B cell (primary cell): ENCODE results near the gene CAB39L.

Source experiments
- EZH2 ChIP-seq: IDR thresholded peaks from 2 replicates; pipeline ENCODE4 v1.6.1; 2012; ENCODE audit warnings: borderline replicate concordance, low read depth, mild to moderate bottlenecking, moderate library complexity, low read length; ENCODE audit not compliant: insufficient read depth, poor library complexity, severe bottlenecking
- TF ChIP-seq, protein P1 (sequence below): fragments of 200-600 bp; IDR thresholded peaks from one replicate; pipeline ENCODE4 v1.8.0; 2022; ENCODE audit warnings: antibody characterized with exemption, mild to moderate bottlenecking

DNA sequence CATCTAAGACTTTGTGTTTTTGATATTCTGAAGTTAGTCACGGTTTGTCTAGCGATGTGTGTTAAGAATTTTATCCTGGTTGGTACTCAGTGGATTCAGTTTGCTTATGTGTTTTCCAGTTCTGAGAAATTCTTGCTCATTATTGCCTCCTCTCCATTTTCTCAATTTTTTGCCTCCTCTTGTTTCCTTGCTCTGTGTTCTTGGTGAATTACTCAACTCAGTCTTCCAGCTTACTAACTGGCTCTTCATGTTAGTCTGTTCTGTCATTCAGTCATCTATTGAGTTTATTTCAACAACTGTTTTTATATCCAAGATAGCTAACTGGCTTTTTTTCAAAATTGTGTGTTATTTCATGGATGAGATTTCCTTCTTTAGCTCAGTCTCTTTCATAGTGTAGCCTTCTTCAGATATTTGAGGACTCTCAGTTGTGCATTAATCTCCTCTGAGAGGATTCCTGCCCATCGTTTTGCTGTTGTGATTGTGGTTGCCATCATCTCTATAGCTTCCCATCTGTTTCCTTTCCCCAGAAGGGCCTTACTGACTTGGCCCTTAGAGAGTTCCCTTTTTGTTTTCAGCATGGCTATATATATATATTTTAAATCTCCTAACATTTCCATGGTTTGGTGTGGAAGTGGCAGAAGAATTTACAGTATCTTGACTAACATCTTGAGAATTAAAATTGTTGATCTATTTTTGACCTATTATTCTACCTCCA lies 6.4 kb upstream of the CAB39L start:
- TF ChIP-seq, protein P1, sequence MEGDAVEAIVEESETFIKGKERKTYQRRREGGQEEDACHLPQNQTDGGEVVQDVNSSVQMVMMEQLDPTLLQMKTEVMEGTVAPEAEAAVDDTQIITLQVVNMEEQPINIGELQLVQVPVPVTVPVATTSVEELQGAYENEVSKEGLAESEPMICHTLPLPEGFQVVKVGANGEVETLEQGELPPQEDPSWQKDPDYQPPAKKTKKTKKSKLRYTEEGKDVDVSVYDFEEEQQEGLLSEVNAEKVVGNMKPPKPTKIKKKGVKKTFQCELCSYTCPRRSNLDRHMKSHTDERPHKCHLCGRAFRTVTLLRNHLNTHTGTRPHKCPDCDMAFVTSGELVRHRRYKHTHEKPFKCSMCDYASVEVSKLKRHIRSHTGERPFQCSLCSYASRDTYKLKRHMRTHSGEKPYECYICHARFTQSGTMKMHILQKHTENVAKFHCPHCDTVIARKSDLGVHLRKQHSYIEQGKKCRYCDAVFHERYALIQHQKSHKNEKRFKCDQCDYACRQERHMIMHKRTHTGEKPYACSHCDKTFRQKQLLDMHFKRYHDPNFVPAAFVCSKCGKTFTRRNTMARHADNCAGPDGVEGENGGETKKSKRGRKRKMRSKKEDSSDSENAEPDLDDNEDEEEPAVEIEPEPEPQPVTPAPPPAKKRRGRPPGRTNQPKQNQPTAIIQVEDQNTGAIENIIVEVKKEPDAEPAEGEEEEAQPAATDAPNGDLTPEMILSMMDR, result no peak
- TF ChIP-seq EZH2, result no peak
